Astrocyte (in vitro differentiated cells and primary cell): Measurements from ENCODE around the gene TRAF6.

Experiments used
- CTCF ChIP-seq: IDR thresholded peaks from 2 replicates; pipeline ENCODE4 v1.5.1; 2011; ENCODE audit warnings: low read depth, mild to moderate bottlenecking, inconsistent platforms, low read length, moderate library complexity; ENCODE audit not compliant: insufficient read depth
- EZH2 ChIP-seq: IDR thresholded peaks from 2 replicates; pipeline ENCODE4 v1.6.1; 2012; ENCODE audit warnings: mild to moderate bottlenecking, low read length, inconsistent platforms; ENCODE audit not compliant: insufficient read depth

DNA sequence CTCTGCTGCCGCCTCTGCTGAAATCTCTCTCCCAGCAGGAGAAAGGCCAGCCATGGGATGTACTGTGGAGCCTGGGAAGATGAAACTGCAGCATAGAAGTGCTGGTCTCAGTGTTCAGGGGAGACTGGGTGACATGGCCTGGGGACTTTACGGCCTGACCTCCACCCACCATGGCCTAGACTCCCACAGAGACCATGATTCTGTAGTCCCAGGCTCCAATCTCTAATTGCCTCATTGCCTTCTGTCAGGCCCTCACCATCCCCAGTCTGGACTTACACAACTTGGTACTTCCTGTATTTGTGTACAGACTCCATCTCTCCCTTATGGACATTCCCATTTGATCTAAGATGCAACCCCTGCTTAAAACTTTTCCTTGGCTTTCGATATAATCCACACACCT, 43.1 kb downstream of the TRAF6 start:
- TF ChIP-seq CTCF (no peak), EZH2 (no peak)
